HG03565 (cell line): Measurements from ENCODE around the gene DIAPH2.
A peak's percentile ranks its signal among the peaks of the same experiment; 100 is the strongest.

Source experiments
- ATAC-seq: cut with Tn5 transposase; IDR thresholded peaks from one replicate; pipeline ENCODE4 v1.9.1; 2021; ENCODE audit warnings: mild to moderate bottlenecking, moderate library complexity; ENCODE audit not compliant: unreplicated experiment

DIAPH2 gene

GRCh38 chrX:97446298-97446882 lies 761.7 kb downstream of the DIAPH2 start:
- ATAC-seq, result no peak

DNA sequence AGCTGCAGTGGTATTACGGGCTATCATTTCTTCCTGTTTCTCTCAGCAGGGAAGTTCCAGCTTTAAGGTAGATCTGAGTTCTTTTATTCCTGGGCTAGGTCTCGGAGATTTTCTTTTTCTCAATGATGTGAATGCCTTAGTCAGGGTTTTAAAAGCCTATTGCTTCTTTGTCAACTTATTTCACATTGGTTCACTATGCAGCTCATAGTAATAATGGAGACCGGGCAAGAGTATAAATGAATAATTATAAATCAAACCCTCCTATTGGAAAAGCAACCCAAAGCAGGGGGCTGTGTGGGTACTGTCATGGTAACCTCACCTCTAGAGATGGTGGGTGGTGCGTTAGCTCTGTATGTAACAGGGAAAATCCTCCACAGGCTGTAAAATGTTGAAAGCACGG lies 762.7 kb downstream of the DIAPH2 start:
- ATAC-seq, result no peak

- peak; percentile 65 for ATAC-seq
These were observed 767.6 kb downstream of the DIAPH2 start for GRCh38 chrX:97452283-97452682.

GRCh38 chrX:97461763-97462162 lies 777.1 kb downstream of the DIAPH2 start:
- no peak for ATAC-seq

DNA sequence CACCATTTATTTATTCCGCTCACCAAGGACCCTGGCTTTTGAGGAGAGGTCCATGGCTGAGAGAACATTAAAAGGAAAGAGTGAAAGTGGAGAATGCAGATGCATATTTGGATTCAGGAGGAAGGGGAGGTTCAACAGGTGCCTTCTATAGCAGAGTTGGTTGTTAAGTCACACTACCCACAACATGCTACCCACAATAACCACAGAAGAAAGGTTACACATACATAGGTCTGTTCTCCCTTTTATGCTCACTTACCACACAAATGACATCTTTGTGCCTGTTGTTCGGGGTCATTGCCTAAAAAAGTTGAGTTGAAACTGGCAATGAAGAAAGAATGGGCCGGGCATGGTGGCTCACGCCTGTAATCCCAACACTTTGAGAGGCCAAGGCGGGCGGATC lies 786.4 kb downstream of the DIAPH2 start:
- ATAC-seq, result no peak

- ATAC-seq, result no peak
These were observed 790.3 kb downstream of the DIAPH2 start for GRCh38 chrX:97474933-97475332.

DNA sequence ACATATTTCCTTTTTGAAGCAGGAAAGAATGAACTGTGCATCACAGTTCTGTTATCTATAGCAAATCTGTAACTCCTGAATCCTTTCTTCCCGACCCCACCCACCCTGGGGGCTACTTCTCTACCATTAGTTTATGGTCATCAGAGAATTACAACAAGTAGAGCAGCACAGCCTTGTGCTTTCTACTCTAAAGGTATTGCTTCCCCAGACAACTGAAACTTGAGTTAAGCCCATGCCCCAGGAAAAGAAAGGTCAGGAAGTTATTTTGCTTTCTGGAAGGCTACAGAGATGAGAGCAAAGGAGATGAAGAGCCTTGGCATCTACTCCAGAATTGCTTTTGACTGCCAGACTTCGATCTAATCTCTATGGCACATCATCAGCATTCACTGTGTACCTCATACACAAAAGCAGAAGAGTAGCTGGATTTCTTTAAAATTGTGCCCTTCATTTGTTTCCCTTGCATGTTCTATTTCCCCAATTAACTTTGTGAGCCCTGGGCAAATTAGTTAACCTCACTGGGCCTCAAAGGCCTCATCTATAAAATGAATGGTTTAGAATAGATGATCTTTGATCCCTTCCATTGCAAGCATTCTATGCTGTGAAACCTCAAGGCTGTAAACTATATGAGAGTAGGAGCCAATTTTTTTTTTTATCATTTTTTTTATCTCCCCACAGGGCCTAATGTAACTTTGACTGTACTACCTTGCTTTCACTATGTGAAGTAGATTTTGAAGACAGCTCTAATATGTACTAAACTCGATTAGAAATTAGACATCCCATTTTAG lies 794.7 kb downstream of the DIAPH2 start:
- no peak for ATAC-seq

GRCh38 chrX:97481228-97481627 lies 796.6 kb downstream of the DIAPH2 start:
- no peak for ATAC-seq

GRCh38 chrX:97482666-97483300 lies 798.1 kb downstream of the DIAPH2 start:
- no peak for ATAC-seq

DNA sequence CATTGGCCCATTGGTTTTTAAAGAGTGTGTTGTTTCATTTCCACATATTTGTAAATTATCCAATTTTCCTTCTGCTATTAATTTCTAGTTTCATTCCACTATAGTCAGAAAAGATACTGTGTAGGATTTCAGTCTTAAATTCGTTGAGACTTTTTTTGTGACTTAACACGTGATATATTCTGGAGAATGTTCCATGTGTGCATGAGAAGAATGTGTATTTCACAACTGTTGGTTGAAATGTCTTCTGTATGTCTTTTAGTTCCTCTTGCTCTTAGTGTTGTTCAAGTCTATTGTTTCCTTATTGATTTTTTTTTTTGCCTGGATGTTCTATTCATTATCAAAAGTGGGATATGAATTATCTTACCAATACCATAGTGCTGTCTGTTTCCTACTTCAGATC lies 806.0 kb downstream of the DIAPH2 start:
- no peak for ATAC-seq

DNA sequence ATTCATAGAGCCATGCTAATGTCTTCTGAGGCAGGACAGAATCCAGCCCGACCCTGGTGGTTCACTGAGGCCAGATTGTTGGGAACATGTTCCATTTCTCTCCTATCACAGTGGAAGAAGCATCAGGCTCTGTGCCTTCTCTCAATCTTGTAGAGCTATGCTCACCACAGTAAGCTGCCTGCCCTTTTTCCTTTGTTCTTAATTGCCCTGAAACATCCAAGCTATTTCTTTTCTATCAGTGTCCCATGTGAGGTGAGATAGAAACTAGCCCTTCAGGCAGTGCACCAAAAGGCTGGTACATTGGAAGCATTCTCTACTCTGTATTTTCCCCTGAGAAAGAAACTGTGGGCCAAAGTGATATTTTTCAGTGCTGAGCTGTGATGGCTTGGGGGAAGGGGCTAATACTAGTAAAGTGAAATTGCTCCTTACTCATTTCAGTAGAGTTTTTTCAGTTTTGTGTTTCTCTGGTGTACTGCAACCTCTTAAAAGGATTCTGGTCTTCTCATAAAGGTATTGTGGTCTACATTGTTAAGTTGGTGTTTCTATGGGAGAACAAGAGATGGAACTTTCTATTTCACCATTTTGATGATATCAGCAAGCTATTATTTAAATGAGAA lies 810.2 kb downstream of the DIAPH2 start:
- ATAC-seq, result peak; percentile 97

- ATAC-seq, result no peak
These were observed 813.5 kb downstream of the DIAPH2 start for GRCh38 chrX:97498093-97498492.

- no peak for ATAC-seq
These were observed 819.8 kb downstream of the DIAPH2 start for GRCh38 chrX:97504431-97504830.

- no peak for ATAC-seq
These were observed 833.1 kb downstream of the DIAPH2 start for GRCh38 chrX:97517763-97518162.

GRCh38 chrX:97522307-97522706 lies 837.7 kb downstream of the DIAPH2 start:
- ATAC-seq, result no peak

GRCh38 chrX:97524340-97524739 lies 839.7 kb downstream of the DIAPH2 start:
- ATAC-seq, result no peak

- ATAC-seq, result no peak
These were observed 840.4 kb downstream of the DIAPH2 start for GRCh38 chrX:97524997-97525396.

DNA sequence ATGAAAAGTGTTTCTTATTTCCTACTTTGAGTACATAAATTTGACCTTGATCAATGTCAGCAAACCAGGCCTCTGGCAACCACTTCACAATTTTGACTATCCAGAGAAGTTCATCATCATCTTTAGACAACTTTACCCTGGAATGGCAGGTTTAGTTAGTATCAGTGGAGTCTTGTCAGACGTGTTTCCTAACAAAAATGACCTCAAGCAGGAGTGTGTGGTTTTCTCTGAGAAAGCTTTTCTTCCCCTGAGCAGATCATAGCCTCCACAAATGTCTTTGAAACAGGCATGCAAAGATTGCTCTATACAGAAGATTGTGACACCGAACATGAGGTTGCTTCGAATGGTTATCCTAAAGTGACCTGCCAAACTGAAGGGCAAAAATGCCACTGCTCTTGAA lies 841.3 kb downstream of the DIAPH2 start:
- ATAC-seq, result no peak

- ATAC-seq, result no peak
These were observed 843.1 kb downstream of the DIAPH2 start for GRCh38 chrX:97527725-97528124.

- no peak for ATAC-seq
These were observed 845.0 kb downstream of the DIAPH2 start for GRCh38 chrX:97529536-97530200.

DNA sequence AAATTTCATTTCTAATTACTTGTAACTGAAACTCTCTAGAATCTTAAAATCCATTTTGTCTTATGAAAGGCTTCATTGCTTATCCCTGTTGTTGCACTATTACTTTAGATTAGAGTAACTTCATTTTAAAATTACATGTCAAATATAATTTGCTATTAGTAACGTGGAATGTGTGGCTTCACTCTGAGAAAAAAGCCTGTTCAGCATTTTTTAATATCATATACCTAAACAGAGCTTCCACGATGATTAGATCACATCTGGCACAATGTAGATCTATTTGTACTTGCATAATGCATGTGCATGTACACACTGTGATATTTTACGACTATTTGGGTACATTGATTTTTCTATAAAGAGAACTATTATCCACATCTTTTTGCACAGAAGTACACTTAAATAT lies 847.2 kb downstream of the DIAPH2 start:
- no peak for ATAC-seq
